Smooth muscle cell (in vitro differentiated cells): ENCODE results near the gene ASXL3. TPM values are rescaled to one million over a fixed set of nuclear protein-coding genes. Genes with fewer than 3 reads are reported as not detected.

Experiments
- DNase-seq: peaks from one replicate; lab custom pipeline; 2025; ENCODE audit not compliant: unreplicated experiment; lab: John Stamatoyannopoulos, UW
- H2AFZ ChIP-seq: fragments of 200-600 bp; sonication (generic); 2 replicates; pipeline ENCODE4 v1.6.0; 2016; ENCODE audit warnings: antibody characterized with exemption, low read depth, mild to moderate bottlenecking
- H3F3A ChIP-seq: fragments of 200-600 bp; sonication (generic); 2 replicates; pipeline ENCODE4 v1.6.0; 2017; ENCODE audit warnings: antibody characterized with exemption, low read depth
- H3K27ac ChIP-seq: fragments of 200-600 bp; sonication (generic); 2 replicates; pipeline ENCODE4 v1.5.1; 2016; ENCODE audit warnings: low read depth, mild to moderate bottlenecking
- H3K27me3 ChIP-seq: fragments of 200-600 bp; sonication (generic); 2 replicates; pipeline ENCODE4 v1.6.1; 2016; ENCODE audit warnings: low read depth, mild to moderate bottlenecking
- H3K36me3 ChIP-seq: fragments of 200-600 bp; sonication (generic); 2 replicates; pipeline ENCODE4 v1.5.1; 2016; ENCODE audit warnings: low read depth
- H3K4me1 ChIP-seq: fragments of 200-600 bp; sonication (generic); 2 replicates; pipeline ENCODE4 v1.5.1; 2016; ENCODE audit warnings: low read depth
- H3K4me2 ChIP-seq: fragments of 200-600 bp; sonication (generic); 2 replicates; pipeline ENCODE4 v1.6.0; 2016; ENCODE audit warnings: mild to moderate bottlenecking
- H3K4me3 ChIP-seq: fragments of 200-600 bp; sonication (generic); 2 replicates; pipeline ENCODE4 v1.5.1; 2016; ENCODE audit warnings: mild to moderate bottlenecking
- H3K79me2 ChIP-seq: fragments of 200-600 bp; sonication (generic); 2 replicates; pipeline ENCODE4 v1.6.0; 2016; ENCODE audit warnings: low read depth, mild to moderate bottlenecking
- H3K9ac ChIP-seq: fragments of 200-600 bp; sonication (generic); 2 replicates; pipeline ENCODE4 v1.6.0; 2016; ENCODE audit warnings: low read depth
- H3K9me3 ChIP-seq: fragments of 200-600 bp; sonication (generic); replicated peaks from 2 replicates; pipeline ENCODE4 v1.5.1; 2016; ENCODE audit warnings: low read depth
- H4K20me1 ChIP-seq: fragments of 200-600 bp; sonication (generic); 2 replicates; pipeline ENCODE4 v1.6.0; 2016; ENCODE audit warnings: low read depth
- CTCF ChIP-seq: fragments of 200-600 bp; sonication (generic); IDR thresholded peaks from 2 replicates; pipeline ENCODE4 v1.5.1; 2017; ENCODE audit warnings: borderline replicate concordance, mild to moderate bottlenecking, antibody characterized with exemption; ENCODE audit not compliant: insufficient read depth, poor library complexity, severe bottlenecking
- WGBS: methylation state at CpG from one replicate; pipeline ENCODE4 v1.1.7; 2016; ENCODE audit warnings: low lambda C conversion rate; 5-methylcytosine and 5-hydroxymethylcytosine counted together
- polyA plus RNA-seq: library from polyadenylated mRNA; unstranded; fragments of >200 nt; fragmentation: Nextera tagmentation; extraction: Ambion mirVana; gene quantifications from 2 replicates; pipeline ENCODE4 v1.2.1, GENCODE V29; 2016
- total RNA-seq: library from RNA; depleted of rRNA; stranded (reverse); fragments of >200 nt; gene quantifications from 2 replicates; pipeline ENCODE4 v1.2.3, GENCODE V29; 2014

ASXL3 gene
- total and polyA plus RNA-seq, 2 experiments from 2014 or later: 1.2 to 5.9 TPM

- 68% methylated on average over 1 of the region's 1 CpG for WGBS
Observed at GRCh38 chr18:33676593-33676992, 98.6 kb downstream of the ASXL3 start.

GRCh38 chr18:33677891-33678290, 99.9 kb downstream of the ASXL3 start:
- H3K27ac ChIP-seq: no peak overlapping the region
- no peak overlapping the region for H3K4me3 ChIP-seq
- no peaks in the 10 kb centered on the region for H3K4me1 ChIP-seq
- no peaks in the 10 kb centered on the region for H4K20me1 ChIP-seq
- no peak for TF ChIP-seq CTCF
- no peaks in the 10 kb centered on the region for H3K79me2 ChIP-seq
- H3K9me3 ChIP-seq: no peaks in the 10 kb centered on the region
- H3K27me3 ChIP-seq: no peaks in the 10 kb centered on the region
- H3K4me2 ChIP-seq: no peak overlapping the region
- H2AFZ ChIP-seq: no peak overlapping the region
- no peaks in the 10 kb centered on the region for H3F3A ChIP-seq
- H3K36me3 ChIP-seq: no peaks in the 10 kb centered on the region
- DNase-seq: no peak
- WGBS: 96% methylated on average over 2 of the region's 2 CpGs
- no peak overlapping the region for H3K9ac ChIP-seq

More at GRCh38 chr18:33676593-33676992, 98.6 kb downstream of the ASXL3 start:
- Histone ChIP-seq H3K4me3 (no peak overlapping the region), H3K27me3 (no peaks in the 10 kb centered on the region), H2AFZ (no peak overlapping the region), H3K79me2 (no peaks in the 10 kb centered on the region), H3K27ac (no peak overlapping the region), H3K4me2 (no peak overlapping the region), H3K36me3 (no peaks in the 10 kb centered on the region), H4K20me1 (no peaks in the 10 kb centered on the region), H3K9me3 (no peaks in the 10 kb centered on the region), H3K4me1 (no peaks in the 10 kb centered on the region), H3F3A (no peaks in the 10 kb centered on the region), H3K9ac (no peak overlapping the region)
- DNase-seq: no peak
- TF ChIP-seq CTCF: no peak

GRCh38 chr18:33682436-33682835, 104.4 kb downstream of the ASXL3 start:
- Histone ChIP-seq H3K27ac (no peak overlapping the region), H3K4me1 (no peaks in the 10 kb centered on the region), H3K9me3 (no peaks in the 10 kb centered on the region), H3F3A (no peaks in the 10 kb centered on the region), H3K4me3 (no peak overlapping the region), H3K27me3 (no peaks in the 10 kb centered on the region), H2AFZ (no peak overlapping the region), H3K4me2 (no peak overlapping the region), H3K9ac (no peak overlapping the region), H4K20me1 (no peaks in the 10 kb centered on the region), H3K79me2 (no peaks in the 10 kb centered on the region), H3K36me3 (no peaks in the 10 kb centered on the region)
- DNase-seq: no peak
- no peak for TF ChIP-seq CTCF
- 96% methylated on average over 6 of the region's 6 CpGs for WGBS

GRCh38 chr18:33694593-33694992, 116.6 kb downstream of the ASXL3 start:
- TF ChIP-seq CTCF: no peak
- 87% methylated on average over 2 of the region's 2 CpGs for WGBS

More at GRCh38 chr18:33694593-33694992, 116.6 kb downstream of the ASXL3 start:
- Histone ChIP-seq H3K27me3 (no peaks in the 10 kb centered on the region), H3K9me3 (no peaks in the 10 kb centered on the region), H2AFZ (no peak overlapping the region), H3K4me2 (no peak overlapping the region), H3K4me3 (no peak overlapping the region), H3F3A (no peaks in the 10 kb centered on the region), H3K36me3 (no peaks in the 10 kb centered on the region), H3K4me1 (no peaks in the 10 kb centered on the region), H3K79me2 (no peaks in the 10 kb centered on the region), H4K20me1 (no peaks in the 10 kb centered on the region), H3K27ac (no peak overlapping the region), H3K9ac (no peak overlapping the region)
- DNase-seq: no peak
